ENCODE results near the gene PRKD1. TPM values are rescaled to one million over a fixed set of nuclear protein-coding genes. Genes with fewer than 3 reads are reported as not detected.

PRKD1 gene
- total and polyA plus RNA-seq, 10 of the 15 experiments (the other 5 are each of a cell fraction or from before 2014, with no cell fraction given): 0.02 to 0.56 TPM; not detected in 8

- Histone ChIP-seq H3K4me2 (ENCODE audit: control insufficient read depth, insufficient read depth) (no peak overlapping the region), H3K9me3 (replicated peaks; ENCODE audit: control insufficient read depth, insufficient read depth, low read length) (no peaks in the 10 kb centered on the region), H3K27ac (ENCODE audit: control insufficient read depth, insufficient read depth) (no peak overlapping the region), H3K9ac (ENCODE audit: control insufficient read depth, insufficient read depth, low read length) (no peak overlapping the region), H2AFZ (ENCODE audit: control insufficient read depth, low read depth, low read length) (no peak overlapping the region), H4K20me1 (ENCODE audit: control insufficient read depth, insufficient read depth) (no peaks in the 10 kb centered on the region), H3K4me1 (ENCODE audit: control insufficient read depth, insufficient read depth, low read length) (no peaks in the 10 kb centered on the region), H3K4me3 (no peak overlapping the region), H3K36me3 (ENCODE audit: control insufficient read depth in 2 of 2, insufficient read depth in 2 of 2, low read length in 1 of 2) (no peaks in the 10 kb centered on the region), H3K79me2 (ENCODE audit: control insufficient read depth, insufficient read depth, low read length) (no peaks in the 10 kb centered on the region), H3K27me3 (replicated peaks in 1 of 2; ENCODE audit: control insufficient read depth in 2 of 2, insufficient read depth in 2 of 2, low read length in 1 of 2) (no peaks in the 10 kb centered on the region)
- in situ Hi-C loops (cut with MboI): no loop called here
- BruUV-seq (replicated peaks): no TSS peak
- SMC1A ChIA-PET (ENCODE audit: uncharacterized antibody, unreplicated experiment): no interaction called here
- RAD21 ChIA-PET (ENCODE audit: unreplicated experiment): no interaction called here
- POLR2A ChIA-PET: no interaction called here
- ATAC-seq (no peak), DNase-seq (ENCODE audit: low read depth, low spot score) (no peak), FAIRE-seq (no peak)
- CTCF ChIA-PET: no interaction called here
- intact Hi-C loops (cut with micrococcal nuclease; ENCODE audit: unreplicated experiment): no loop called here
- TF ChIP-seq HDGF (IDR thresholded peaks at IDR 0.05) (no peak), REST (IDR thresholded peaks at IDR 0.05; ENCODE audit: low read depth, low read length) (peak; percentile 65; the same call in 1 of the 2 replicates), MEF2A (IDR thresholded peaks at IDR 0.05; ENCODE audit: insufficient read depth, low read depth, low read length) (no peak), RB1 (IDR thresholded peaks at IDR 0.05; ENCODE audit: borderline replicate concordance) (no peak), NFIC (IDR thresholded peaks at IDR 0.05; ENCODE audit: low read depth, low read length) (no peak), ZNF217 (IDR thresholded peaks at IDR 0.05) (no peak)
- 31% methylated on average over 3 of the region's 3 CpGs for WGBS (ENCODE audit: insufficient coverage, insufficient replicate concordance, low lambda C conversion rate, missing lambda C conversion rate)
These were observed 202.7 kb downstream of the PRKD1 start for GRCh38 chr14:29724991-29725390.
